Activated CD8-positive, alpha-beta T cell treated with anti-CD3 and anti-CD28 coated beads for 36 hours (primary cell): ENCODE results near the gene TPRG1L. TPM values are rescaled to one million over a fixed set of nuclear protein-coding genes. Genes with fewer than 3 reads are reported as not detected.

Experiments
- ATAC-seq: fragments of 200-7000 bp; cut with Tn5 transposase; one replicate; pipeline ENCODE4 v1.10.0; 2021; ENCODE audit warnings: mild to moderate bottlenecking, moderate library complexity
- CTCF ChIA-PET: fragments of 350-600 bp; sonication (Branson Sonifier 250); formaldehyde crosslinking; loops from one replicate; lab custom pipeline; 2021; ENCODE audit warnings: antibody characterized with exemption; lab: Charles Lee
- POLR2A ChIA-PET: fragments of 350-600 bp; sonication (Branson Sonifier 250); formaldehyde crosslinking; loops from one replicate; lab custom pipeline; 2021; ENCODE audit warnings: antibody characterized with exemption; lab: Charles Lee
- DNase-seq: peaks from one replicate; pipeline ENCODE4 v3.0.0-alpha.2; 2020
- H3K27ac Mint-ChIP-seq: one replicate; pipeline ENCODE4 v1.8.0; 2021; ENCODE audit warnings: mild to moderate bottlenecking, mixed read lengths
- H3K27me3 Mint-ChIP-seq: one replicate; pipeline ENCODE4 v1.8.0; 2021; ENCODE audit warnings: mixed read lengths
- H3K36me3 Mint-ChIP-seq: one replicate; pipeline ENCODE4 v1.8.0; 2021; ENCODE audit warnings: low read depth, mixed read lengths
- H3K4me1 Mint-ChIP-seq: one replicate; pipeline ENCODE4 v1.8.0; 2021; ENCODE audit warnings: low read depth, mixed read lengths
- H3K4me3 Mint-ChIP-seq: one replicate; pipeline ENCODE4 v1.8.0; 2021; ENCODE audit warnings: mild to moderate bottlenecking, moderate library complexity, mixed read lengths
- H3K9me3 Mint-ChIP-seq: one replicate; pipeline ENCODE4 v1.8.0; 2021; ENCODE audit warnings: mixed read lengths
- CTCF ChIP-seq: fragments of 200-600 bp; IDR thresholded peaks from one replicate; pipeline ENCODE4 v1.8.0; 2022; ENCODE audit warnings: antibody characterized with exemption, mild to moderate bottlenecking
- intact Hi-C: fragments of 100-400 bp; cut with micrococcal nuclease; formaldehyde crosslinking; loops from one replicate; pipeline ENCODE4 v1.10.0; 2022
- total RNA-seq, 2 experiments: library from RNA; stranded (reverse); gene quantifications; one replicate each; pipeline ENCODE4 v1.2.3, GENCODE V29; 2021

The TPRG1L gene
- total RNA-seq, 2 experiments from 2014 or later = 6.1 to 6.2 TPM

- H3K27me3 Mint-ChIP-seq = peaks cover 46% of the 10 kb centered on the region
- intact Hi-C loops = no loop called here
Measured at GRCh38 chr1:3657578-3658230, 32.9 kb downstream of the TPRG1L start.

GRCh38 chr1:3658231-3658615, 33.4 kb downstream of the TPRG1L start:
- H3K4me3 Mint-ChIP-seq = no peak overlapping the region
- no peak overlapping the region for H3K27ac Mint-ChIP-seq
- intact Hi-C loops = no loop called here
- DNase-seq (no peak), ATAC-seq (no peak)
- no peaks in the 10 kb centered on the region for H3K9me3 Mint-ChIP-seq
- peaks cover 15% of the 10 kb centered on the region for H3K4me1 Mint-ChIP-seq
- ChIA-PET POLR2A (no interaction called here), CTCF (interaction anchor here (1.0 kb wide), 1 partner anchor 69 kb away, joined by 3 read pairs; no protein-coding TSS in a partner anchor)
- TF ChIP-seq CTCF = no peak
- peaks cover 49% of the 10 kb centered on the region for H3K27me3 Mint-ChIP-seq
- H3K36me3 Mint-ChIP-seq = no peaks in the 10 kb centered on the region

More at GRCh38 chr1:3657578-3658230, 32.9 kb downstream of the TPRG1L start:
- POLR2A ChIA-PET = no interaction called here
- H3K27ac Mint-ChIP-seq = no peak overlapping the region
- peaks cover 15% of the 10 kb centered on the region for H3K4me1 Mint-ChIP-seq
- H3K4me3 Mint-ChIP-seq = no peak overlapping the region
- ATAC-seq (no peak), DNase-seq (no peak)
- H3K9me3 Mint-ChIP-seq = no peaks in the 10 kb centered on the region
- CTCF ChIA-PET = no interaction called here
- TF ChIP-seq CTCF = no peak
- H3K36me3 Mint-ChIP-seq = no peaks in the 10 kb centered on the region

- TF ChIP-seq CTCF = no peak
- intact Hi-C loops = no loop called here
- POLR2A ChIA-PET = no interaction called here
Measured at GRCh38 chr1:3659093-3659492, 34.3 kb downstream of the TPRG1L start.

DNA sequence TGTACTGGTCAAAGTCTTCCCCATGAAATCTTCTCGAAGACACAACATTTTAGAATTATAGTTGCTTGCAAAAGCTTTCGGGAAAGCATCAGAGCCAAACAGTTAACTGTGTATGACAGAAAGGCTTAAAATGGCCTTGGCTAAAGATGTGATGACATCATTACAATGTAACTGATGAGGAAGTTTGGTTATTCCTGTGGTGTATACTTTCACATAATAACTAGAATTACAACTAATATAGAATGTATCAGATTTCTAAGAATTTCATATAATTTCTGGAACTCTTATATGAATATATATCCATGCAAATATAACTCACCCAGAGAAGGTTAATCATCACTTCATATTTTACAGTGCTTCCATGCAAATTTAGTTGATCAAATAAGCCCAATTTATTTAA, 35.9 kb downstream of the TPRG1L start:
- POLR2A ChIA-PET = no interaction called here
- DNase-seq (no peak), ATAC-seq (peak; percentile 37)
- Mint-ChIP-seq H3K36me3 (no peaks in the 10 kb centered on the region), H3K4me3 (no peak overlapping the region), H3K27me3 (peaks cover 27% of the 10 kb centered on the region), H3K4me1 (peaks cover 15% of the 10 kb centered on the region), H3K9me3 (no peaks in the 10 kb centered on the region), H3K27ac (no peak overlapping the region)
- CTCF ChIA-PET = interaction anchor here (0.9 to 1.4 kb wide), 3 partner anchors 15 to 208 kb away, joined by 3 read pairs; no protein-coding TSS in a partner anchor
- no peak for TF ChIP-seq CTCF
- intact Hi-C loops = no loop called here

More at GRCh38 chr1:3659093-3659492, 34.3 kb downstream of the TPRG1L start:
- Mint-ChIP-seq H3K4me1 (peaks cover 15% of the 10 kb centered on the region), H3K36me3 (no peaks in the 10 kb centered on the region), H3K27ac (no peak overlapping the region), H3K27me3 (peaks cover 42% of the 10 kb centered on the region), H3K9me3 (no peaks in the 10 kb centered on the region), H3K4me3 (no peak overlapping the region)
- no peak for ATAC-seq
- DNase-seq = no peak
- CTCF ChIA-PET = interaction anchor here (1.0 kb wide), 1 partner anchor 68 kb away, joined by 3 read pairs; no protein-coding TSS in a partner anchor

DNA sequence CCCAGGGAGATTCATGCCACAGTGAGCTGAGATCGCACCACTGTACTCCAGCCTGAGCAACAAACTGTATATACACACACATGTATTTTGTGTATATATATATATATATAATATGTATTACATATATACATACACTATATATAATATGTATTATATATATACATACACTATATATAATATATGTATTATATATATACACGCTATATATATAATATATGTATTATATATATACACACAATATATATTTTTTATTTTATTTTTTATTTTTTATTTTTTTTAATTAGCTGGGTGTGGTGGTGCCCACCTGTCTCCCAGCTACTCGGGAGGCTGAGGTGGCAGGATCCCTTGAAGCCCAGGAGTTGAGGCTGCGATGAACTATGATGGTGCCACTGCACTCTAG, 36.8 kb downstream of the TPRG1L start:
- ChIA-PET POLR2A (interaction anchor here (0.6 kb wide), 1 partner anchor 35 kb away, joined by 3 read pairs; no protein-coding TSS in a partner anchor), CTCF (interaction anchor here (1.0 to 1.2 kb wide), 2 partner anchors 63 to 209 kb away, joined by 3 to 5 read pairs; no protein-coding TSS in a partner anchor)
- ATAC-seq (no peak), DNase-seq (no peak)
- H3K4me1 Mint-ChIP-seq = peaks cover 9% of the 10 kb centered on the region
- no peak overlapping the region for H3K4me3 Mint-ChIP-seq
- no peaks in the 10 kb centered on the region for H3K36me3 Mint-ChIP-seq
- H3K27me3 Mint-ChIP-seq = peaks cover 29% of the 10 kb centered on the region
- H3K9me3 Mint-ChIP-seq = no peaks in the 10 kb centered on the region
- intact Hi-C loops = no loop called here
- no peak overlapping the region for H3K27ac Mint-ChIP-seq
- no peak for TF ChIP-seq CTCF
